Measurements from ENCODE around the gene CIAO3.
"Not testable (repeated sequence)": the region's sequence is repeated elsewhere in the genome, so short reads cannot be mapped to it uniquely, and the experiment has no call there.

The CIAO3 gene

DNA sequence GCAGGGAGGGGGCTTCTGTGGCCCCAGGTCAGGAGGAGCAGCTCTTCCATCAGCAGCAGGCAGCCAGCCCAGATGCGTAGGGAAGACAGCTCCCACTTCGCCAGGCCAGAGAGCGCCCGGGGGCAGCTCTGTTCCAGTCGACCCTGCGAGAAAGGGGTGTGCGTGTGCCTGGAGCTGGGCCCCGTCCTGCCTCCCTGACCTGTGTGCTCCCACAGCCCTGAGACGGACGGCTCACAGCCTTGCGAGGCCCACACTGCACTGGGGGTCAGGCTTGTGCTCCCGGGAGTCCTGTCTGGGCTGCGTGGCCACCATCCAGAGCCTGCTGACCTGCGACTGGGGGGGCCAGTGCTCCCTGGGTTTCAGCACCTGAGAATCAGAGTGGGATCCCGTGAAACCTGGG is 19.3 kb upstream of the CIAO3 start:
- DNase-seq (ENCODE audit: low read depth) = no peak

- DNase-seq (ENCODE audit: low read depth) = no peak
Observed at GRCh38 chr16:759110-759910, 18.5 kb upstream of the CIAO3 start.

DNA sequence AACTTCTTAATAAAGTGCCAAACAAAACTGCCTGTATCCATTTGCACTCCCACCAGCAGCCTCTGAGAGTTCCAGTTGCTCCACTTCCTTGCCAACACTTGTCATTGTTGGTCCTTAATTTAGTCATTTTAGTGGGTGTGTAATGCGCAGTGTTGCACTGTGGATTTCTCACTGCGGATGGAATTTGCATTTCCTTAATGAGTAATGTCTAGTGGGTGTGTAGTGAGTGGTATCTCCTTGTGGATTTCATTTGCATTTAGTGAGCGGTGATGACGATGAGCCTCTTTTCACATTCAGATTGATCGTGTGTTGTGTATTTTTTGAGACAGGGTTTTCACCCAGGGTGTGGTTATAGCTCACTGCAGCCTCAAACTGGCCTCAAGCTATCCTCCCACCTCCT is 15.6 kb upstream of the CIAO3 start:
- no peak for DNase-seq (ENCODE audit: low read depth)

- no peak for DNase-seq (ENCODE audit: low read depth)
Observed at GRCh38 chr16:754656-755055, 13.9 kb upstream of the CIAO3 start.

DNA sequence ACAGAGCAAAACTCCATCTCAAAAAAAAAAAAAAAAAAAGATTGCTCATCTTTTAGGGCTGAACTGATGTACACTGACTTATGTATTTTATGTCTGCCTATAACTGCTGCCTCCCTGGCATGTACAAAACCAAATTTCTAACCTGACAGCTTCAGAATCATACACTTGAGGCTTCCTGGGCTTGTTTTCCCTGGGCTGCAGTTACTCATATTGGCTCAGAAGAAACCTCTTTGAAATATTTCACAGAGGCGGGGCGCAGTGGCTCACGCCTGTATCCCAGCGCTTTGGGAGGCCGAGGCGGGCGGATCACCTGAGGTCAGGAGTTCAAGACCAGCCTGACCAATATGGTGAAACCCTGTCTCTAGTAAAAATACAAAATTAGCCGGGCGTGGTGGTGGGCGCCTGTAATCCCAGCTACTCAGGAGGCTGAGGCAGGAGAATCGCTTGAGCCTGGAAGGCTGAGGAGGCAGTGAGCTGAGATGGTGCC is 13.4 kb upstream of the CIAO3 start:
- not testable (repeated sequence) for DNase-seq (ENCODE audit: low read depth)

GRCh38 chr16:752007-752312 is 11.2 kb upstream of the CIAO3 start:
- no peak for DNase-seq (ENCODE audit: low read depth)

DNA sequence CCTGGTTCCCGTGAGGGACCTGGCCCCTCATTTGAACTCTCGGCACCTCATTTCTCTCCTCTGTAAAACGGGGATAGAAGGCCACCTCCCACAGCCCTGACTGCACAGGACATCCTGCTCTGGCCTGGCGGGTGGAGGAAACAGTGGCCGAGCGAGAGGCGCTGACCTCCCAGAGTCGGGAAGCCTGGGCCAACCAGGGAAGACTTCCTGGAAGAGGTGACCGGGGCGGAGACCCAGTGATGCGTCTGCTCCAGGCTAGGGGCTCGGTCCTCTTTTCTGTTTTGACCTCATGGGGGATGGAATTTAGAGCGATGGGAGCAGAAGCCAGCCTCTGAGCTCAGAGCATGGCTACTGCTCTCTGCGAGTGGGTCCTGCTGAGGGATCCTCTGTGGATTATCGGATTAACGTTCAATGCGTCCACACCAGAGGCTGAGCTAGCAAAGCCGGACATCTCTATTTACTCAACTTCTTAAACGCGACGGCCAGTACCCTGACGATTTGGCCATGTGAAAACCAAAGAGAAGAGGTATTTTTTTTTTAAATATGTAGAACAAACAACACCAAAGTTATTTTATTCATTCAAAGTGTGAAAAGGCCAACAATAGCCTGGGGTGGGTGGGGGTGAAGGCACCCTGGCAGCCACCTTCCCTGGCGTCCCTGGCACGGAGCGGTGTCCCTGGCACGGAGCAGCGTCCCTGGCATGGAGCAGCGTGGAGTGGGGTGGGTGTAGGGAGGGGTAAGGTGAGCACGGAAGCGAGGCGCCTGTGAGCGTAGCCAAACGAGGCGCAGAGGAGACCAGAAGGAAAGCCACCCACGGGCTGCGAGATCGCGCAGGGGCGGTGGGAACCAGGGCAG is 10.6 kb upstream of the CIAO3 start:
- no peak for DNase-seq (ENCODE audit: low read depth)

GRCh38 chr16:750485-750884 is 9.7 kb upstream of the CIAO3 start:
- no peak for DNase-seq (ENCODE audit: low read depth)

- peak; percentile 78 for DNase-seq (ENCODE audit: low read depth)
Observed at GRCh38 chr16:749010-749409, 8.2 kb upstream of the CIAO3 start.

DNA sequence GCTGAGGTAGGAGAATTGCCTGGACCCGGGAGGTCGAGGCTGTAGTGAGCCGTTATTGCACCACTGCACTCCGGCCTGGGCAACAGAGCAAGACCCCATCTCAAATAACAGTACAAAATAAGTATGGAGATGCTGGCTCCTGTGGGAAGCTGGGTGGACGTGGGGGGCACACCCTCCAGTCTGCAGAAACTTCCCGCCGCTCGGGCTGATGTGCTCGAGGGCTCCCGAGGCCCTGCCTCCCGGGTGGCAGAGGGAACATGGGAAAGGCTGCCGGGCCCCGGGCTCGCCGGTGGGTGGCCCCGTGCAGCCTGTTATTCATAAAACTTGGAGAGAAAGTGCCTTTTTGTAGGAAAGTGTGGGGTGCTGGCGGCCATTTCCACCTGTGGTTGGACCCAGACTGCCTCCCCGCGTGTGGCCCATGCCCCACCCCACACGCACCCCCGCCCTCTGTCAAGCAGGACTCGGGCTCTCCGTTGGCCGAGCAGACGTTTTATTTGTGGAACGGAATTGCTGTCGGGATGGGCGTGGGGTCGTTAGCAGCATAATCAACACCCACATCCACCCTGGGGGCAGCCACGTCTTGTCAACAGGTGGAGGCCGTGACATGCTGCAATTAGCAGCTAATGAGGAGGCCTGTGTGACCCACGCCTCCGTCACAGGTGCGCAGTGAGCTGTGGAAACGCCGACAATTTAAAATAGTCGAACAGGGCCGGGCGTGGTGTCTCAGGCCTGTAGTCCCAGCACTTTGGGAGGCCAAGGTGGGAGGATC is 7.4 kb upstream of the CIAO3 start:
- DNase-seq (ENCODE audit: low read depth) = no peak

DNA sequence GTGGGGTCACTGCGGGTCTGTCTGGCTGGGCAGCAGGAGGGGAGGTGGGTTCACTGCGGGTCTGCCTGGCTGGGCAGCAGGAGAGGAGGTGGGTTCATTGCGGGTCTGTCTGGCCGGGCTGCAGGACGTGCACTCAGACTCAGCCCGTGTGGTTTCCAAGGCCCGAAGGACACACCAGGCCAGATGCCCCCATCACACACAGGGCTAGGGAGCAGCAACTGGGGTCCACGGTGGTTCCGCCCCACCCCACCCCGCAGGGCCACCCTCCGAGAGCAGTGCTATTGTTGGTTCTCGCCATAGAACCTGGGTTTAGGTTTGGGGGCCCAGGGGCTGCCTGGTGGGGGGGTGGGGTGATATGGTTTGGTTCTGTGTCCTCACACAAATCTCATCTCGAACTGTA is 5.8 kb upstream of the CIAO3 start:
- no peak for DNase-seq (ENCODE audit: low read depth)

DNA sequence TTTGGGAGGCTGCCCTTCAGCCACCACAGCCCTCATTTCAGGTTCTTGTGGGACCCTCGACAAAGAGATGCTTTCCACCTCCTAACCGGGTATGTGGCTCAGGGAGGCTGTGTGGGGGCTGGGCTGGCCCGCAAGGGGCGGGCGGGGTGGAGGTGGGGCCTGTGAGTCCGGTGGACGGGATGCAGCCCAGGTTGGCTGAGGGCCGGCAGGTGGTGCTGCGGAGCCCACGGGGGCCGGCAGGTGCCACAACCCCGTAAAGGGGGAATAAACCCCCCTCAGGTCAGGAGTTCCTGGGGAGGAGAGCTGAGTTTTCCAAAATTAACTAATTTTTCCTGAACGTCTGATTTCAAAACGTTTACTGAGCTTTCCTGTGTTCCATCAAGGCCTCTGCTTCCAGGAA is 4.9 kb upstream of the CIAO3 start:
- no peak for DNase-seq (ENCODE audit: low read depth)

DNA sequence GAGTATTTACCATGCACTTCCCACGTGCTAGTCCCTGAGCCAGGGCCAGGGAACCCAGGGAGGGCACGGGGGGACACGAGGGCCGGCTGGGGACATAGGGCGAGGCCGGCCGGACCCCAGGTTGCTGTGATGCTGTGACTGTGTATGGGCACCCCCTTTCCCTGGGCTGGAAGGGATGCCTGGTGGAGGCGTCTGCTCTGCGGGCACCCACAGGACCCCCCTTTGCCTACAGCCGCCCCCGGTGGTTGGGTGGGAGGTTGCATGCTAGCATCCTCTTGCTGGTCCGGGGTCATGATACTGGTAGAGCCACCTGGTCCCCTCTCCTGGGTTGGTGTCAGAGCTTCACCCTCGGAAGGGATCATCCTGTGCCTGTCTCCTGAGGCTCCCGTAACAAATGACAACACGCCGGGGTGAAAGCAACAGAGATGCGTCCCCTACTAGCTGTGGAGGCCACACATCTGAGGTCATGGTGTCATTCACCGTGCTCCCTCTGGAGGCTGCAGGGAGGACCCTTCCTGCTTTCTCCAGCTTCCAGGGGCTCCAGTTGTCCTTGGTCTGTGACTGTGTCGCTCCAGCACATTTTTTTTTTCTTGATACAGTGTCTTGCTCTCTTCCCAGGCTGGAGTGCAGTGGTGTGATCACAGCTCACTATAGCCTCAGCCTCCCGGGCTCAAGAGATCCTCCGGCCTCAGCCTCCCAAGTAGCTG is 3.1 kb upstream of the CIAO3 start:
- no peak for DNase-seq (ENCODE audit: low read depth)

DNA sequence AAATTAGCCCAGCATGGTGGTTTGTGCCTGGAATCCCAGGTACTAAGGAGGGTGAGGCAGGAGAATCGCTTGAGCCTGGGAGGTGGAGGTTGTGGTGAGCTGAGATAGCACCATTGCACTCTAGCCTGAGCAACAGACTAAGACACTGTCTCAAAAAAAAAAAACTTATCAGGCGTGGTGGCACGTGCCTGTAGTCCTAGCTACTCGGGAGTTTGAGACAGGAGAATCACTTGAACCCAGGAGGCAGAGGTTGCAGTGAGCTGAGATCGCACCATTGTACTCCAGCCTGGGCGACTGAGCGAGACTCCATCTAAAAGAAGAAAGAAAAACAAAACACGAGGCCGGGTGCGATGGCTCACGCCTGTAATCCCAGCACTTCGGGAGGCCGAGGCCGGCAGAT is 2.1 kb upstream of the CIAO3 start:
- not testable (repeated sequence) for DNase-seq (ENCODE audit: low read depth)

- DNase-seq (ENCODE audit: low read depth) = no peak
Observed at GRCh38 chr16:741986-742629, 1.3 kb upstream of the CIAO3 start.

GRCh38 chr16:740459-740763 is 386 bp downstream of the CIAO3 start:
- DNase-seq (ENCODE audit: low read depth) = no peak

DNA sequence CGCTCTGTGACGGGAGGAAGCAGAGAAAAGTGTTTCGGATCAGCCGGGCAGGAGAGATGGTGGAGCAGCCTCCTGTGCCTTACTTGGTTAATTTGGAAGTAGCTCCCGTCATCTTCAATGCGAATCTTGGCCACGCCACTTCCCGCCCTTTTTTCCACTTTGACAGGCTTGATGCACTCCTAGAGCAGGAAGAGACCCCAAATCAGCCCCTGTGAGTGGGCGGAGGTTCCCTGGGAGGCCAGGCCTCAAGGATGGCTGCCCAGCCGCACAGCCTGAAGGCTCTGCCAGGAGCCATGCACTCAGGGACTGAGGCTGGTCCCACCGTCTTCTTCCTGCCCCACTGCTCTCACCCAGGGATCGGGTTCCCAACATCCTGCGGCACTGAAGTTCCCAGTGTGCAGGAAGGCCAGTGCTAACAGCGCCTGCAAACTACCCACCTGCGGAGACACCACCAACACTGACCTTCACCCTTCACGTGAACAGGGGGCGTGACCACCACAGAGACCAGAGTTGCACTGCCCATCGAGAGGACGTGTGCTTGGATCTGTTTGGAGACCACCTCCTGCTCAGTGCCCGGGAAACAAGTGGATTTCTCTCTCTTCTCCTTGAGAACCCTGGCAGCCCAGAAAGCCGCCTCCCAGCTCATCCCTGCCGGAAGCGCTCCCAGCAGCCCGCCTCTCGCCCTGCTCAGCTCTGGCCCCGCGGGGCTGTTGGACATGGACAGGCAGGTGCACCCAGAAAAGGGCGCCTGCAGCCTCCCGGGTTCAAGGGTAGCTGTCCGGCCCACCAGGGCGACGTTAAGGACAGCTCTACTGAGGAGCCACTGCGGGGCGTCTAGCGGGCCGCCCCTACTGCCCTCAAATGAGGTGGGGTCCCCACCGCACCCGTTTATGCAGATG is 988 bp downstream of the CIAO3 start:
- no peak for DNase-seq (ENCODE audit: low read depth)

- no peak for DNase-seq (ENCODE audit: low read depth)
Observed at GRCh38 chr16:736936-737481, 3.8 kb downstream of the CIAO3 start.

DNA sequence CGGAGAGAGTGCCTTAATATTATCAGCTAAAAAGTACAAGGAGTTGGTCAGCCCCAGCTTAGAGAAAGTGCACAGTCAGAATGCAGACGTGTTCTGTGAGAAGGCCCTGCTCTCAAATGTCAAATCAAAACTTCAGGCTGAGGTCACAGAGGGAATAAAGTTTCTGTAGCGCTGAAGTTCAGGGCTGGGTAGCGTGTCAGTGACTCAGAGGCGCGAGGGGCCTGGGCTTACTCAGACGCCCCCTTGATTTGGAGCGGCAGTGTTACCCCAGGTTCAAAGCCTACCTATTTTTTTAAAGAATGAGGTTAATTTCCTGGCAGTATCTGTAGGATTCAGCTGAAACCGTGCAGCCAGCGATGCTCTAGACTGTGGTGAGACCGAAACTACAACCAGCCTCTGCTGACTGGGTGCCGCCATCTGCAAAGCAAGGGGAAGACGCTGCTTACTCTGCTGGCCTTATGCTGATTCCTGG is 4.8 kb downstream of the CIAO3 start:
- DNase-seq (ENCODE audit: low read depth) = no peak

Measured in iris pigment epithelial cell (primary cell).